A673 (cell line): Measurements from ENCODE around the gene CFAP157.

Experiments
- CTCF ChIP-seq: fragments of 300-800, 200-600 bp; sonication (generic); conservative IDR thresholded peaks from 2 replicates; pipeline ENCODE4 v1.5.1; 2017; ENCODE audit warnings: low read depth, mild to moderate bottlenecking, antibody characterized with exemption, low read length, moderate library complexity, mixed read lengths
- EZH2 ChIP-seq: fragments of 200-600 bp; sonication (generic); IDR thresholded peaks from 2 replicates; pipeline ENCODE4 v1.6.1; 2017; ENCODE audit warnings: borderline replicate concordance, low read depth, mild to moderate bottlenecking, mixed read lengths, antibody characterized with exemption, low read length; ENCODE audit not compliant: poor library complexity, severe bottlenecking

- TF ChIP-seq CTCF (no peak), EZH2 (peak; percentile 78)
These were observed 47.6 kb downstream of the CFAP157 start for GRCh38 chr9:127754099-127755060.
